GM21825 (cell line): Measurements from ENCODE around the gene ABCC9.

ENCODE experiments used
- ATAC-seq: cut with Tn5 transposase; IDR thresholded peaks from one replicate; pipeline ENCODE4 v1.9.1; 2021; ENCODE audit warnings: mild to moderate bottlenecking, moderate library complexity; ENCODE audit not compliant: unreplicated experiment

The ABCC9 gene

DNA sequence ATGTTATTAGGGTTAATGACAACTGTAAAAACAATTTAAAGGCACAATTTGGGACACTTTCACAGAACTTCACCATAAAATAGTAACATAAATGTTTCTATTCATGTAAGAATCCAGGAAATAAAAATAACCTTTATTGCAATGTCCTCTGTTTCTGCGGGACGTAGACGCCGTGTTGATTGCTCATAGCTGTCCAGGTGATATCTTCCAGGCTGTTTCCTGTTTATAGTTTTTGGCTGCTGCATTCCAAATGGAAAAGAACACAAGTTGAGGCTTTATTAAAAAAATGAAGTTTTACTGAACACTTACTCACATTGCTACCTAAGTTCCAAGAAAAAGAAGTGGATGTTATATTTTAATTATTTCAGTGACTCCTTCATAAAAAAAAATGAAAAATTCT, 58.6 kb downstream of the ABCC9 start:
- no peak for ATAC-seq

DNA sequence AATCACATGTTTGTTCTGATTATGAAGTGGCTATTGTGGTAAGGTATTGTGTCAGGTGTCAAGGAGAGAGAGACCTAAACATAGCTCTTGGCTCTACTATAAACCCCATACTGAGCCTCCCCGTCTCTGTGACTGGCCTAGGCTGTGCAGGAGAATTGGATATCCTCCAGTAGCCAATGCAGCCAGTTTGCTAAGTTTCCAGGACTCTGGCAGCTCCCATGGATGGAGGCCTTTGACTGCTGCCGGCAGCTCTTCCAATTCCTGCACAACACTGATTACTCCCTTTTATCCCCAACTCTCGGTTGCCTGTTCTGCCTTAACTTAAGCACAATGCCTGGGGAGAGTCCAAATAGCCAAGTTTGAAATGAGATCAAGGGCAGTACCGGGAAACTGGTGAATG, 59.3 kb downstream of the ABCC9 start:
- no peak for ATAC-seq

DNA sequence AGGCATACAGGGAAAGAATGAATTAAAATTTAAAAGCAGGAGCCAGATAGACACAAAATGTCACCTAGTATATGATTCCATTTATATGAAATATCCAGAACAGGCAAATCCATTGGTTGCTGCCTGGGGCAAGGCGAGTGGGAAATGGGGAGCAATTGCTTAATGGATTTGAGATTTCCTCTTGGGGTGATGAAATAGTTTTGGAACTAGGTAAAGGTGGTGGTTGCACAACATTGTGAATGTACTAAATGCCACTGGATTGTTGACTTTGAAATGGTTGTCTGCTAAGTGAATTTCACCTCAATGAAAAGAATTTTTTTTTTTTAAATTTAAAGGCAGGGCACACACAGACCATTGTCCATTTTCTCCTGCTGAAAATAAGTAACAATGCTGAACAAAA, 61.9 kb downstream of the ABCC9 start:
- no peak for ATAC-seq

DNA sequence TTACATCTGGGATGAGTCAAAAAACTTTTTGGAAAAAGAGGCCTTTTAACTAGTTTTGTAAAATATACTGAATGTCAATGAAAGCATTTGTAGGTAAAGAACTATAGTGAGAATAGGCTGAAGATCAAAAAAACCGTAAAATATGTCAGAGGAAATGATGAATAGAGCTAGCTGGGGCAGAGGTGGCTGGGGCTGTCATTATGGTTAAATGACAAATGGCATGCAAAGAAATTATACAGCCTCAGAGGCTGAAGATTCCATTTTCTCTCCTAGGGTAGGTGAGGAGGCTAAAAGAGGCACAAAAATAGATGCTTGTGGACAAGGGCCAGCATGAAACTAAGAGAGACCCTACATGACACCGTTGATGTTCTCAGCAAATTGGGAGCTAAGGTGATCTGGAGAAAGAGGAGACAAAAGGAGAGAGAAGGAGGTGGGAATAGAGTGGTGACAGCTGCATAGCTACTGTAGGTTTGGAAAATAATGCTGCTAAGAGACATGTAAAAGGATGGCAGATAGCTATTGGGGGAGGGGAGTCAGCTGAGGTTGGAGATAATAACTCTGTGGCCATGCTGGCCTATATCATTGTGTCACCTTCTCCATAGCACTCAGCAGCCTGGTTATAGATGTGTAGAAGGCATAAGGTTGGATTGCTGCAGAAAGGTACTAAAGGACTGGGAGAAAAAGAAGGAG, 63.8 kb downstream of the ABCC9 start:
- ATAC-seq = no peak

DNA sequence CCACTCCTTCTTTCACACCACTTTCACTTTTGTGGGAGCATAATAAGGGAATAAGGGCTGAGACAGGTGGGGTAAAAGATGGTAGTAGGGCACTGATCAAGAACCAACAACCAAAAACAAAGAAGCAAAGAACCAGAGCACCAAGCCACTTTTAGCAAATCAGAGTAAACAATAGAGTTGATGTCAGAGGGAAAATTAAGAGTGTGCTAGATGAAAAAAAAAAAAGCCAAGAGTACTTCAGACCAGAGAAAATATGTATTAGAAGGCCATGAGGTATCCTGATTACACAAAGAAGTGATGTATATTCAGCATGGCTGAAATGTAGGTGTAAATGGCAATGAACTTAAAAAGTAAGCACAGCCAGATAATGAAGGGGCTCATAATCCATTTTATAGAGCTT, 75.4 kb downstream of the ABCC9 start:
- ATAC-seq = no peak

DNA sequence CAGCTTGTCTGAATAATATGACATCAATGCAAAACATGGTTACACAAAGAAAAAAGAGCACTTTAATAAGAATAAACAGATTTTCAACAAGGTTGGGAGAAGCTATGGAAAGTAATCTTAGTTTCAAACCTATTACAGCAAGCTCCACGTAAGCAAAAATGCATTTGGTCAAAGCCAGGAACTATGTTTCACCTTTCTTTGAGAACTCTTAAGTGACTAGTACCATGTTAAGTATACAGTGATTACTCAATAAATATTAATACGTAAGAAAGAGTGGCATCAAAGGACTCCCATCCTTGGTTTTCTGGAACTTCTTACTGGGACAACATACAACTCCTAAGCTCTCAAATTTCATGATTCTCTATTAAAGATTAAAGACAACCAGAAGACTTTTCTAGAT, 80.7 kb downstream of the ABCC9 start:
- ATAC-seq = no peak

DNA sequence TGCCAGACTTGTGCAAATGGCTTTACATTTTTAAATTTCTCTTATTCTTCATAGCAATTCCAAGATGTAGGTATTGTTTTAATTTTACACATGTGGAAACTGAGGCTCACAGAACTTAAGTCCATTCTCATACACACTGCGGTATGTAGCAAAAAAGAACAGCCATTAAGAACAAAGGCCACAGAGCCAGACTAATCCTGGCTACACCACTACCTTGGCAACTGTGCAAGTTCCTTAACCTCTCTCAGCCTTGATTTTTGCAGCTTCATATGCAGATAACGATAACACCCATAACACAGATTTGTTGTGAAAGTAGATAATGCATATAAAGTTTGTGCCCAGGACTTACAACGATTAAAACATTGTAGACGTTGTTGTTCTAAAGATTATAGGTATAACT, 81.1 kb downstream of the ABCC9 start:
- no peak for ATAC-seq

DNA sequence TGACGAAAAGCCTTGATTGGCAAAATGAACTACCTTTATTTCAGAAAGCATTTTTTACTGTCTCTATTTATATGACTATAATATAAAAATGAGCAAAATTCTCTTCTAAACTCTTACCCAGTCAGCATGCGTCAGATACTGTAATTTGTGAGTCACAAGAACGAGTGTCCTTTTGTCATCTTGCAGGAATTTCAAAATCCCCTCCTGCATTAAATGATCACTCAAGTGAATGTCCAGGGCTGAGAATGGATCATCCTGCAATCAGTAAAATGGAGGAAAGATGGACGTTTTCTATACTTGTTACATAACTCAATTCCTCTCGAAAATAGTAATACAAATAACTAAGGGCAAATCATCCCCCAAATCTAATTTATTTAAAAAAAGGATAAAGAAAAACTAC, 89.0 kb downstream of the ABCC9 start:
- no peak for ATAC-seq

DNA sequence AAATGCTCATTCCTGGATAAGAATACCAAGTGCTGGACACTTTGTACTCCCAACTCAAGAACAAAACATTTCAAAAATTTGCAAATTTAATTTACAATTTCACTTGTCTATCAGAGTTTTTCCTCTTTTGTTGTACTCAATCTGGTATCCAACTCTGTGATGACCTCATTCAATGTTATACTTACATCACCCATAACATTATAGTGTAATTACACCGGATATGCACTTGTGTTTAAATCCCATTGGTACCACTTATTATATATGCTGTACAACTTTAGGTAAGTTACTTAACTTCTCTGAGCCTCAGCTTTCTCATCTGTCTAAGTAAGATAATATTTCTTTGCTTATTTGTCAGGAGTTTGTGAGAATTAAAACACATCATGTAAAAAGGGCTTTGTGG, 90.1 kb downstream of the ABCC9 start:
- ATAC-seq = no peak

DNA sequence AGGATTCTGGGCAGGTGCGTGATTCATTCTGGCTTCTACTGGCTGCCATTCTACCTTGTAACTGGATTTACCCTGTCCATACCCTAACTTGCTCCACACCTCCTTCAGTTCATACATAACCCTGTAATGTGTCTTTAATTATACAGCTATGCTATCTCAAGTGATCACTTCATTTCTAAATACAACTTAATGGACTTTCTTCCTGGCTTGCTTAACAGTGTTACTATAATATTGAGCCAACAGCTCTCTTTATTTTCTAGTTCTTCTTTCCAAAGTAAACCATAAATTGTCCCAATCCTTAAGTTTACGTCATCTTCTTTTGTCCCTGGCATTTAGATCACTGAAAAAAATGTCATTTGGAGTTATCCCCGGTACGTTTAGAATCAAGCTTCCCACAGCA, 90.8 kb downstream of the ABCC9 start:
- no peak for ATAC-seq

DNA sequence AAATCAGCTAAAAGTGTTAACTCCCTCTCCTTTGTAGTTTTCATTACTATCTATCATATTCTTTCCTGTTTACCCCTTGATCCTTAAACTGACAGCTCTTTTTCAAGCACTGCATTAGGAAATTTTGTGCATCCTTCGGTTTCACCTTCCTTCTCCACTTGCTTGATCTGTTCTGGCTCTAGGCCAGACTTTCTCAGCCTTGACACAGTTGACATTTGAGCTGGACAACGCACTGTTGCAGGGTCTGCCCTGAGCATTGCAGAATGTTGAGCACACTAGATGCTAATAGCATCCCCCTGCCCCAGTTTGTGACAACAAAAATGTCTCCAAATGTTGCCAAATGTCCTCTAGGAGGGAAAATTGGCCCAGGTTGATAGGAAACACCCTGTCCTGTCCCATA, 91.3 kb downstream of the ABCC9 start:
- ATAC-seq = no peak

DNA sequence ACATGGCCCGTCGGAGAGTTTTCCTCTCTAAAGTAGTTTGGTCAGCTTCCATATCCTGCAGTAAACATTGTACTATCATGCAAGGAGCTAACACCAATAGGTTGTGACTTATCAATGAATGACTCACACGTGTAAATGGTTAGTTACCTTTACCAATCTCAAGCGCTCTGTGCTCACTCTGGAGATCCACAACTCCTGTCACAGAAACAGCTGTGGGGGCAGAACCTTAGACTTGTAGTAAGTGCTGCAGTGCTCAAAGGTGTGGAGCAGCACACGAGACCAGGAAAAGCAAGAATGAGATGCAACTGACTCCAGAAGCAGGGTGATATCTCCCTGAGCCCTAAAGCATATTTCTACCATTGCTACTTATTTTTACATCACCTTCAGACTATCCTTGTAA, 93.0 kb downstream of the ABCC9 start:
- no peak for ATAC-seq

DNA sequence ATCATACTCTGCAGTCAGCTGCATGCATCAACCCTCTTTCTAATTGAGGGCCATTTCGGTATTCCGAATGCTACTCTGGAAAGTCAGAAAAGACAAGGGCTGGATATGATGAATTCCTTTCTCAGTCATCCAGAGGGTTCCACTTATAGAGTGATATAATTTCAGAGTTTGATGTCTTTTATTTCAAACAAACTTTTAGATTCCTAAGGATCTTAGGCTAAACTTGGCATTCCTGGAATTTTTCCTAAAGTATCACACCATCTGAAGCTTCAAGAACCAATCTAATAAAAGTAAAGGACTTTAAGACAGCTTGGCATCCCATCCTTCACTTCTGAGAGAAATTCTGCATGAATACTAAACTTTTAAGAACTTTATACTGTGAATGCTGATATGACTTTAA, 97.4 kb downstream of the ABCC9 start:
- ATAC-seq = no peak

DNA sequence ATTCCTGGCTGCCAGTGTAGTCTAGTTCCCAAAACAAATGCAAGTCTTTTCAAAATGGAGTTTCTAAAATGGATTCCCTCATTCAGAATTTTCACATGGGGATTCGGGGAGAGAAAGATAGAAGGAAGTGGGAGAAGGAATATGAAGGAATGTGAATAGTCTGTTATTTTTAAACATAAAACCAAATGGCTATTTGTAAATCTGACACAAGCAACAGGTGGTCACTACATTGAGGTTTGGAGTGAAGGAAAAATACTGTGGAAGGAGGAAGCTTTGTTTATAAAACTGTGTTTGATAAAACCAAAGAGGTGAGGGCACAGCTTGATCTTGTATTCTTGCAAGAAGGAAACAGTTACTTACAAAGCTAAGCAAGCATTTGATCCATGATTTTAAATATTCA, 101.5 kb downstream of the ABCC9 start:
- ATAC-seq = no peak

DNA sequence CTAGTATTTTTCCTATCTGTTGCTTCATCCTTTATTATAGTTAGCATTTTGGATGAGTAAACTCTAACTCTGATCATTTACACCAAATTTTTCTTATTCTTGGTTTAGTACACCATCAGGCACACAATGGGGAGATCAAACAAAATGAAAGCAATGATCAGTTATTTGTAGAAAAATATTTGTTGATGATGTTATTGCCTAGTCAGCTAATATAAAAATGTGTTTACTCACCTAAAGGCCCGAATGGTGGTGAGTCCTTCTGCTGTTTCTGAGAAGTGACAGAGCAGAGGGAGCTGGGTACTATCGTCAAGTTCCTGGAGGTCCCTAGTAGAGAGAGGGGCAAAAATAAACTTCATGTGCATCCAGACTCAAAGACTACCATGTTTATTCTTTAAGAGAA, 103.4 kb downstream of the ABCC9 start:
- no peak for ATAC-seq

DNA sequence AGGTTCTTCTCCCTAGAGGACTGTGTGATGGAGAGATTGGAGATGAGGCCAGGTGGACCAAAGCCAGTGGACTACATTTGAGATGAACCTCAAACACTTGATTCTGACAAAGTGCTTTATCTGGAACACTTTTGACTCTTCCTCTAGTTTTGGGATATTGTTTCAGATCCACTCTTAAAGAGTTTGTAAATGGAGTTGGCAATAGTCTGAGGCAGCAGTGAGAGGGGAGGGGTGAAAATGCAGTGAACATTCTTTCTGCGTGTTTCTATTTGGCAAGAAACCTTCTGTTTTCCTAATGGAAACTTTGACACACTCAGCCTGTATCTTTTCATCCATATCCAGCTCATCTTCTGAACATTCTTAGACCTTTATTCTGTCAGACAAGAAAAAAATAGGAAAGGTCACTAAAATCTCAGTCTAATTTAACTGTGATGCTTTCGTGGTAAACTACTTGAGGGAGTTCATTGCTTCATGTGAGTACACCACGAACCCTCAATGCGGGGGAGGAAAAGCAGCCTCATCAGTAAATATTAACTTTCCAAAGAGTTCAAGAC, 109.4 kb downstream of the ABCC9 start:
- ATAC-seq = no peak

DNA sequence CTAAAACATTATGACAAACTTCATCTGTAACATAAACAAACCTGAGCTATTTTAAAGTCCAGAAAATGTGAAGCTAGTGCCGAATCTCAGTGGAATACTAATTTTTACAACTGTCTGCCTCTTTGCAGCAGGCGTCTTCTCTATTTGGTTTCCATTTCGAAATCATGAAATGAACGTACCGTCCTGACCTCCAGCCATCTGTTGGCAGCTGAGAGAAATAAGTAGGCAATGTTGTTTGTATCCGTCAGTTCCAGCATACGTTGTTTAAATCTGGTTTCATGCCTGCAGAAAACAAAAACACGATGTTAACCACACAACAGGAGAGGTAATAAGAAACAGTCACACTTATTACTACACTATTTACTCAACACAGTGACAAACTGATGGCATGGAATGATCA, 112.4 kb downstream of the ABCC9 start:
- ATAC-seq = no peak

DNA sequence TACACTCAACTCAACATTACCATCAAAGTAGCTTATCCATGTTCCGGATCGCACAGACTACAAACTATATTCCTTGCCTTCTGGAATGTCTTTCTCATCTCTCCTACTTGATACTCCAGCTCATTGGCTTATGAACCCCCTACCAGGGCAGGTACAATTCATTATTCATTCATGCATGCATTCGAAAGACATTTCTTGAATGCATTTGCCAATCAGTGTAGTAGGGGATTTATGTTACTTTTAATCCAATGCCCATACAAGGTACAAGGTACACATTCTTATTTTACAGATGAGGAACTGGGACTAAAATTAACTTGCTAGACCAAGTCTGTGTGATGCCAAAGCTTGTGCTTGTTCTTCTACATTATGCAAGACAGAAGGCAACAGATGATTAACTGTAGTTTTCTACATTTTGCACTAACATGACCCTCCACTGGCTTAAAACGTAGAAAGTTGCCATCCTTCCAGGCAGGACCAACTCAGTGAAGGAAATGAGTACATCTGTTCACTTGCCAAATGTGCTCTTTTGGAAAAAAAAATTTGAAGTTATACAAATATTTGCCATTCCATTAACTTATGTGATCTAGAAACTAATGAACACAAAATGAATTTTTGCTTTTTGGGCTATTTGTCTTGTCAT, 113.0 kb downstream of the ABCC9 start:
- no peak for ATAC-seq

DNA sequence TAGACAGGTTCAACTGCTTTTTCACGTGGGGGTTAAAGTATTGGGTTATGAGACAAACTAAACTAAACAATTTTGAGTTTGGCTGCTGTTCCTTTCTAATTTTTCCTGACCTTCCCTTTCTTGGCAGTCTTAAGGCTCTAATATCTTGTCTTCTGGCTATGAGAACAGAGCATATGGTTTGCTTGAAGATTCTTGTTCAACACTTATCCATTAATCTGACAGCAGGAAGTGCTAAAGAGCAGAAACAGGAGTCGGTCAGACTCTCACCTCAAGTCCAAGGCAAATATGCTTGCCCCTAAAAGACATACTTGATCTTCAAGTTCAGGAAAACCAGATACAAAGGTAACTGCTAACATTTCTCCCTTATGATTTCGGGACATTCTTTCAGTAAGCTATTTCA, 114.1 kb downstream of the ABCC9 start:
- no peak for ATAC-seq

DNA sequence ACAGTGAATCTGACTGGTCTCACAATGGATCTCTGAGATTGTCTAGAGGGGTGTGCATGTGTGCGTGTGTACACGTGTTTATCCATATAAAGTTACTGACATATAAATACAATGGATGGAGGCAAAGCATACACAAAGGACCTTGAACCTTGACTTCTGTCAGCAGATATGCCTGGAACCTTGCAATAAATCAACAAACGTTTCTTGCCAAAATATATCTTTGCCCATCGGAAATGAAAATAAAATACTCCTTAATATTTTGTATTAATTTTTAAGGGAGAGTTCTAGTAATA, 114.7 kb downstream of the ABCC9 start:
- no peak for ATAC-seq

DNA sequence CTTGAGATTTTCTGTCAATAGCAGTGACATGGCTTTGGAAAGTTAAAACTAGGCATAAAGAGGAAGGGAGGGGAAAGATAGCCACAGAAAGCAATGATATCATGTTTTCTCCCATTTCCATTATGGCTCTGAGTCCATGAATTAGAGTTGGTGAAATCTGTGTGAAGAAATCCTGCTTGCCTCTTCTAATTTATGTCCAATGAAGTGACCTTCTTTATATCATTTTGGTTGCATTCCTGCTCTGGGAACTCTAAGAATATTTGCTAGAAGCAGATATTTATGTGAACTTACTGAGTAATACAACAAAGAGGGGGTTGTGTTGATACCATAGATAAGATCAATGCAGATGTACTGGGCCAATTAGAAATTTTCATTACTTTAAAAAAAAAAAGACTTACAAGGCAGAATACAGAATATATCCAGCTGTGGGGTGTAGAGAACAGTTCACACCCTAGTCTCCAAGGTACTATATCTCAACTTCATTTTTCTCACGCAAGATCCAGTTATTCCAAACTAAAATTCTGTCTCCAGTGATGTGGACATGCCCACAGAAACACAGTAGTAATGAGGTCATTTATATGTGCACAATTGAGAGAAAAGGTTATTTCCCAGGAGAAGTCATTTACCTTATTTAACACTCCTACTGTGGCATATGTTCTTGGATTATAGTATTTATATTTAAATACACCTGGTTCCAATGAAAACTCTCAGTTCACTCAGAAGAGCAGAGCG, 115.2 kb downstream of the ABCC9 start:
- ATAC-seq = no peak

DNA sequence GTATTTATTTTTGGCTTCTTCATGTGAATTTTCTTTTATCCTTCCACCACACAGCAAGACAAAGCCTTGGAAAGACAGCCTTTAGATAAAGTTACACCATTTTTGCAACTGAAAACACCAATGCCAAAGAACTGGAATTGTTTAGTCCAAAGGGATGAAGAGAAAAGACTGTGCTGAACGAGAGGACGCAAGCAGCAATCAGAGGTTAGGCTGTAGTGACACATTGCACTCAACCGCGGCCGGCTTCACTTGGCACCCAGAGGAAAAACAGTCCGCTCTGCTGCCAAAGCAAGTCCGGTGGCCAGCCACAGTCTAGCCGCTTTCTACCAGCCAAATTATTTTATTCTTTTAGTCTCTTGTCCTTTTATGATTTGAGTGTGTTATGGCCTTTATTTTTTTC, 117.6 kb downstream of the ABCC9 start:
- no peak for ATAC-seq
